T1000 (cell line): ENCODE measurements around the gene SKP1.

Source experiments
- DNase-seq: peaks from one replicate; lab custom pipeline; 2025; ENCODE audit warnings: mixed read lengths; lab: John Stamatoyannopoulos, UW

The SKP1 gene

GRCh38 chr5:134130239-134130945 is 46.4 kb downstream of the SKP1 start:
- no peak for DNase-seq

DNA sequence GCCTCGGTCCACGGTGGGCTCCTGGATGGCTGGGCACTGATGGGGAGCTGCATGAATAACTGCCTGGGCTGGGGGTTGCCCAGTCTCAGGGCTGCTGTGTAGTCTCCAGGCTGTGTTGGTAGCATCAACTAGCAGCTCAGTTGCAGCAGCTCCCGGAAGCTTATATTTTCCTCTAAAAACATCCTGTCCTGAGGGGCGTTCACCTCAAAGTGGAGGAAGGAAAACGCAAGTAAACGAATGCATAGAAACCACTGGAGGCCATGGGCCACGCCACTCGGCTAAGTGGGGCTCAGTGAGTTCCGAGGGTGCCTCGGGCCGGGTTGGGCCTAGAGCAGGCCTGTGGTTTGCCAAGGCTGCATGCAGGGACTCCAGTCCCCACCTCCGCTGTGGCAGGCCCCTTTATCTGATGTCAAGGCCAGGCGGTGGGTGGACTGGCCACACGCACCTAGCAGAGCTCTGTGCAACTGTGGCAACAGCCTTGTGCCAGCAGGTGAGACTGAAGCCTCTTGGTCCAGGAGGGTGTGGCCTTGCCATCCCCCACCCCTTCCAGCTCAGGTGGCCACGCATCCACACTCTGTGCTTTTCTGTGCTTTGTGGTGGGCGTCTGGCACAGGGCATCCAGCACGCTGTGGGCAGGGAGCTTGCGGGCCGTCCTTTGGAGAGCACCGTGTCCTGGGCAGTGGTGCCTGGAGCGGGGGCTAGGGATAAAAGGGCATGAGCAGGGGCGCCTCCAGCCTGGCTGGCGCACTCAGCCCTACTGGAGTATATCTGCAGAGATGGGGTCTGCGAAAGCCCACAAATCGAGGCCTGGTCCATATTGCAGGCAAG is 47.1 kb downstream of the SKP1 start:
- DNase-seq, result no peak

GRCh38 chr5:134128648-134128995 is 48.1 kb downstream of the SKP1 start:
- no peak for DNase-seq

DNA sequence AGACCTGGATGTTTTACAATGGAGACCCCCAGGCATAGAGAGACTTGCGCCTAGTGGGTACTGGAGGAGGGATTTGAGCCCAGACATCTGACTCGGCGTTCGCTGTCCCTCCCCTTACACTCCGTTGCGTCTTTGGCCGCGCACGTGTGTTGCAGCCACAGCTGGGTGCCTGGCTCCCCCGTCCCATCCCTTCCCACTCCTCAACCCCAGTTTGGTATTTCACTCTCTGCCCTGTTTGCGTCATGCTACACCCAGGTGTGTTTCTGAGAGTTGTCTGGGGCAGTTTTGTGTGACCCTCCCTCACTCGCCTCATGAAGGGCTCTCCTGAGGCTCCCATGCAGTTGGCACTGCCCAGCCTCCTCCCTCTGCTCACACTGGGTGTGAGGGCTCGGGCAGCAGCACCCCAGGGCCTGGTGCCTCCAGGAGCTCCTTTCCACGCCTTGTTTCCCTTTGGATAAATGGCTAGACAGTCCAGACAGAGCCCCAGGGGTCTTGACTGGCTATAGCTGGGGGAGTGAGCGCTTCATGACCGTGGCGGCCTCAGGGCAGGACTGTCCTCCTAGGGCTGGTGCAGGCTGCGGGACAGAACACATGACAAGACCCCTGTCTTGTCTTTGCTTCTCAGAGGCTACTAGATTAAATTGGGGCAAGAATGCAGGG is 48.6 kb downstream of the SKP1 start:
- no peak for DNase-seq

DNA sequence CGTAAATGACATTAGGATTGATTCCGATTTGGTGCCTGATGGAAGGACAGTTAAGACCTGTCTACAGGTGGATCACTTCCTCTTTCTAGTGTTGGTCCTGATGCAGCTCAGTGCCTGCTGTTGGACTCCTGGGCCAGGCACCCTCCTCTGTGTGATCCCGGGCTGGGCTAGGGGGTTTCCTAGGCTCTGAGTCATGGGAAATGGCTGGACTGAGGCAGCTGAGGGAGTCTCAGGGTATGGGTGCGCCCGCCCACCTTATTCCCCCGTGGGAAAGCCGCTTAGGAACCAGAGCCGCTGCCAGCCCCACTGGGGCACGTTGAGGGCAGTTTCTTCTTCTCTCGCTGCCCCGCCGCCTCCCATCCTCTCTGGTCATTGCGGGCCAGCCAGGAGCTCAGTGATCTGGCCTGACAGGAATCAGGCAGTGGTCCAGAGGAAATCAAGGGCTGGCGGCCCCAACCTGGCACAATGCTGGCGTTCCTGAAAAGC is 49.3 kb downstream of the SKP1 start:
- DNase-seq, result no peak

- peak; percentile 88 for DNase-seq
Observed at GRCh38 chr5:134125039-134126015, 51.4 kb downstream of the SKP1 start.

GRCh38 chr5:134124289-134125038 is 52.3 kb downstream of the SKP1 start:
- peak; percentile 83 for DNase-seq

DNA sequence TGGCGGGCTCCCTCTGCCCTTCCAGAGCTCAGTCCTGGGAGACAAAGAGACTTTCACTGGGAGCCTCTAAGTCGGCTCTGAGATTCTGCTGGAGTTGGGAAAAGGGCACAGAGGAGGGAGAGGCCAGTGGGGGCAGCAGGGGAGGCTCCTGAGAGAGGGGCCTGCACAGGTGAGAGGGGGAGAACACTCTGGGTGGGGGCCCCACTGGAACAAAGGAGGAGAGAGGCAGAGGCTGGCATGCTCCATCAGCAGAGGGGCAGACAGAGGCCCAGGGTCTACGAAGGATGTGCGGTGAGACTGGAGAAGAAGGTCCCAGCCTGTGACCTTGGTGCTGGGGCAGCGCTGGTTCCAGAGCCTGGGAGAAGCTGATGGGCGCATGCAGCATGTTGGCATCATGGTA is 53.4 kb downstream of the SKP1 start:
- DNase-seq, result no peak

DNA sequence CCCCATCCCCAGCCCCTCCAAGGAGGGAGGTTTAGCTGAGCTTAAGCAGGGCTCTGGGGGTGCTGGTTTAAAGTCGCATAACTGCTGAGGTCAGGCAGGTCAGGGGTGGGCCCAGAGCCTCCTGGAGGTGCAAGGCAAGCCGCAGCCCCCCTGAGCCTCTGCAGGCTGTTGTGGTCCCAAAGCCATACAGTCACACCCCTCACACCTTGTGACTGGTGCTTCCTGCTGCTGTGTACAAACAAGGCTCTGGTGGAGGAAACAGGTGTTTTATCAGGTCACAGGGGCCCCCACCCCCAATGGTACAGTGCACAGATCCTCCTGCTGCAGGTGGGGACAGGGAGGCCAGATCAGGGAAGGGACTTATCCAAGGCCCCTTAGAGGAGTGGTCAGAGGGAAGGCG is 54.2 kb downstream of the SKP1 start:
- no peak for DNase-seq

DNA sequence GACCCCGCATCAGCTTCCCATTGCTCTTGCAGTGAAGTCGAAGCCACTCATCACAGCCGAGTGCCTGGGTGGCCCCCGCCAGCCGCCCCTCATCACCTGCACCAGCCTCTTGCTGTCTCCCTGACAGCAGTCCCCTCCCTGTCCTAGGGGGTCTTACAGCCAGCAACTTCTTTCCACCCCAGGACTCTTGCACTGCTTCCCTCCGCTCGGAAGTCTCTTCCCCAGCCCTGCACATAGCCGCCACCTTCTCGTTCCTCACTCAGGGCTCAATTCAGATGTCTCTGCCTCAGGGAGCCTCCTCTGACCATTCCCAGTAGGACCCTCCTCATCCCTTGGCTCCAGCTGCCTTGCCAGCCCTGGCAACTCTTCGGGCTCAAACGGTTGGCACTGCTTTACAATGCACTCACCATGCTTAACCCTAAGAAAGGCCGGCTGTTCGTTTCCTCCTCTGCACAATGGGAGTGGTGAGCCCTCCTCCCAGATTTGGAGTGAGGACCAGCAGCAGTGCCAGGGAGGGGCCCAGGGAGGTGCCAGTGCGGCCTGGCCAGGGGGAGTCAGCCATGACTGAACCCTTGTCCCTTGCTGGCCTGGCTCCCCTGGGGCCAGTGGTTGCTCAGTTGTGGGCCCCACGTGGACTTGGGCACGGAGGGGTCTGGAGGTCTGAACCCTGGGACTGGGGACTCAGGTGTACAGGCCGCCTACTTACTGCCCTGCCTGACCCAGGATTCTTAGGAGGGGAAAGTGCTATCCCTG is 56.2 kb downstream of the SKP1 start:
- no peak for DNase-seq

- DNase-seq, result no peak
Observed at GRCh38 chr5:134119720-134120119, 57.0 kb downstream of the SKP1 start.

DNA sequence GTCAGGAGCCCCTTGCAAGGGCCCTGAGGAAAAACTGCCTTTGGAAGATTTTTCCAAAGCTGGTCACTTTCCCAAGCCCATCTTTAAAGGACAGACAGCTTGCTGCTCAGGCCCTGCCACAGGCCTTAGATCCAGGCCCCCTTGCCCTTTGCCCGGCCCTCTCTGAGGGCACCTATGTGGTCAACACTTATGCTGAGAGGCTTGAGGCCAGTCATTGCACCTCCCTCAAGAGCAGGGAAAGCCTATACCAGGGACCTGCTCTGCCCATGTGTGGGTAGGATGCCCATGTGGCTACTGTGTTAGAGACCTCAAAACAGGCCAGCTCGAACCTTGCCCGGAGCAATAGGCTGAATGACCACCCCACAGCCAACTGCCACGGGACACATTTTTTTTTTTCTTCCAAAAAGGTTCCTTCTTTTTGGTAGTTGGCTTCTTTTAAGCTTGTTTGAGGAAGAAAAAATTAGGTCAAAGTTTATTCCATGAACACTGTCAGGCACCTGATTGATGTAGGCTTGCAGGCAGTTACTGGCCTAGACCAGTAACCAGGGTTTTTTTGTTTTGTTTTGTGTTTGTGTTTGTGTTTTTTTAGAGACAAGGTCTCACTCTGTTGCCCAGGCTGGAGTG is 58.4 kb downstream of the SKP1 start:
- no peak for DNase-seq

- no peak for DNase-seq
Observed at GRCh38 chr5:134116789-134117761, 59.7 kb downstream of the SKP1 start.

DNA sequence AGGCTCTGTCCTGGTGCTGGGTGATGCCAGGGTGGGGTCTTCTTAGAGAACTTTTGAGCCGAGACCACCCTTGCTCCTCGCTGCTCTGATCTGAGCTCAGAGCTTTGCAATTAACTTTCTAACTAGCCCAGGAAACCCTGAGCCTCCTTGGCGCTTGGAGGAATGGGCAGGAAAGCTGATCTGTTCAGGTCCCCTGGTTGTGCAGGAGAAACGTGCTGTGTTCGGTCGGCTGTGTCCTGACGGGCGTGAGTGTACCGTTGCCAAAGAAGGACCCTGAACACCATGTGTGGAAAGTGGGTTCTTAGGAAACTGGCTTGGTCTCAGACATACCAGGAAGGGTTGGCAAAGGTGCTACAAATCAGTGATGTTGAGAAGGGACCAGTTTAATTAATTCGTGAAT is 60.5 kb downstream of the SKP1 start:
- no peak for DNase-seq

- no peak for DNase-seq
Observed at GRCh38 chr5:134115806-134116175, 61.0 kb downstream of the SKP1 start.

DNA sequence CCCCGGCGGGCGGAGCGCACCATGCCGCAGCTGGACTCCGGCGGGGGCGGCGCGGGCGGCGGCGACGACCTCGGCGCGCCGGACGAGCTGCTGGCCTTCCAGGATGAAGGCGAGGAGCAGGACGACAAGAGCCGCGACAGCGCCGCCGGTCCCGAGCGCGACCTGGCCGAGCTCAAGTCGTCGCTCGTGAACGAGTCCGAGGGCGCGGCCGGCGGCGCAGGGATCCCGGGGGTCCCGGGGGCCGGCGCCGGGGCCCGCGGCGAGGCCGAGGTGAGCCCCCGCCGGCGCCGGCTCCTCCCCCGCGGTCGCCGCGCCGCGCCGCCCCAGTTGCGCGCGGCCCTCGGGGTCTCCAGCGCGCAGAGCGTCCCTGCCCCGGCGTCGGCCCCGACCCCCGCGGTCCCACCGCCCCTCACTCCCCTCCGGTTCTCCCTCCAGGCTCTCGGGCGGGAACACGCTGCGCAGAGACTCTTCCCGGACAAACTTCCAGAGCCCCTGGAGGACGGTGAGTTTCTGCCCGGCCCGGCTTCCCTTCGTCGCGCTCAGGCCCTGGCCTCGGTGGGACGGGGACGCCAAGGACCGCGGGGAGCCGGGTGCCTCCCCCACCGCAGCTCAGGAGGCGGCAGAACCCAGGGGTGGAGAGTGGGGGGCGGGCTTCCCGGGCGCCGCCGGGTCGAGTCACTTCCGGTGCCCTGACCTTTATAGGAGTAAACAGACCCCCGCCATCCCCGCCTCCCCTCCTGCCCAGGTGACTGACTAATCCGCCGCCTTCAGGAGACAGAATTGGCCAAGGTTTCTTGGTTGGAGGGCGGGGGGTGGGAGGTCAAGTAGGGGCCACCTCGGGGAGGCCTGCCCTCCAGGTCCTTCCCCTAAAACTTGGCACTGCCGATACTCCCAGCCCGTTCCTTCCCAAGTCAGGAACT is 61.6 kb downstream of the SKP1 start:
- DNase-seq, result no peak
